HepG2 (cell line): ENCODE data around the gene LMAN2. TPM values are rescaled to one million over a fixed set of nuclear protein-coding genes. Genes with fewer than 3 reads are reported as not detected.

Experiments used
- CHCHD3 ChIP-seq: sonication (generic); formaldehyde crosslinking; IDR thresholded peaks from 2 replicates; pipeline ENCODE4 v1.8.0; 2022; ENCODE audit warnings: mild to moderate bottlenecking, missing genetic modification reagents, moderate library complexity
- GATA4 ChIP-seq: sonication (generic); IDR thresholded peaks from 2 replicates; pipeline ENCODE4 v1.6.1; 2016; ENCODE audit warnings: antibody characterized with exemption, low read depth, borderline replicate concordance
- HHEX ChIP-seq: IDR thresholded peaks from 2 replicates; pipeline ENCODE4 v1.6.1; 2016; ENCODE audit warnings: control low read depth
- HMG20B ChIP-seq: conservative IDR thresholded peaks from 2 replicates; pipeline ENCODE4 v1.6.1; 2016; ENCODE audit warnings: missing genetic modification reagents, missing compliant biosample characterization
- HNRNPLL ChIP-seq: fragments of 200-400 bp; formaldehyde crosslinking; IDR thresholded peaks from 2 replicates; pipeline ENCODE4 v1.6.1; 2017; ENCODE audit warnings: mild to moderate bottlenecking, low read depth, low read length; ENCODE audit not compliant: poor library complexity, severe bottlenecking
- KLF15 ChIP-seq: sonication (generic); formaldehyde crosslinking; IDR thresholded peaks from 2 replicates; pipeline ENCODE4 v1.8.1; 2023; ENCODE audit warnings: borderline replicate concordance, mild to moderate bottlenecking, inconsistent platforms, missing genetic modification reagents, mixed read lengths
- LCORL ChIP-seq, 2 experiments: fragments of 450-650 bp in 1 of 2; sonication (generic) in 1 of 2; formaldehyde crosslinking in 1 of 2; IDR thresholded peaks; 2 replicates each; pipeline versions ENCODE4 v1.5.0 to v1.6.1; 2017 to 2020; ENCODE audit warnings: antibody characterized with exemption in 1 of 2, missing genetic modification reagents in 1 of 2
- SP4 ChIP-seq: sonication (generic); formaldehyde crosslinking; IDR thresholded peaks from 2 replicates; pipeline ENCODE4 v1.8.1; 2023; ENCODE audit warnings: mild to moderate bottlenecking, missing genetic modification reagents
- THYN1 ChIP-seq: sonication (generic); formaldehyde crosslinking; IDR thresholded peaks from 2 replicates; pipeline ENCODE4 v1.8.1; 2023; ENCODE audit warnings: low read depth, mild to moderate bottlenecking, moderate library complexity, missing genetic modification reagents, borderline replicate concordance
- YEATS4 ChIP-seq: sonication (generic); formaldehyde crosslinking; IDR thresholded peaks from 2 replicates; pipeline ENCODE4 v1.4.0; 2020; ENCODE audit warnings: missing genetic modification reagents, borderline replicate concordance
- ZNF326 ChIP-seq: sonication (generic); formaldehyde crosslinking; IDR thresholded peaks from 2 replicates; pipeline ENCODE4 v1.4.0; 2020; ENCODE audit warnings: missing genetic modification reagents, borderline replicate concordance
- ZNF451 ChIP-seq: sonication (generic); formaldehyde crosslinking; IDR thresholded peaks from 2 replicates; pipeline ENCODE4 v1.5.0; 2020; ENCODE audit warnings: mild to moderate bottlenecking, missing genetic modification reagents
- ZNF550 ChIP-seq: sonication (generic); formaldehyde crosslinking; IDR thresholded peaks from 2 replicates; pipeline ENCODE4 v1.4.0; 2020; ENCODE audit warnings: mild to moderate bottlenecking, missing genetic modification reagents, borderline replicate concordance
- ZNF83 ChIP-seq: sonication (generic); formaldehyde crosslinking; IDR thresholded peaks from 2 replicates; pipeline ENCODE4 v1.4.0; 2020; ENCODE audit warnings: missing genetic modification reagents, mild to moderate bottlenecking, borderline replicate concordance
- polyA plus RNA-seq, 8 experiments: library from polyadenylated mRNA; depleted of rRNA in 3 of 8; stranded (reverse) in 7 of 8; unstranded in 1 of 8; fragments of >200 nt; fragmentation: Illumina TruSeq in 4 of 8; extraction: Trizol in 4 of 8; gene quantifications; 2 replicates each; pipeline versions ENCODE4 v1.2.1 to v1.2.3, GENCODE V29; 2011 to 2016; ENCODE audit warnings: low read depth in 4 of 8, missing spikeins in 1 of 8, mixed read lengths in 1 of 8; ENCODE audit not compliant: insufficient read depth in 1 of 8
- total RNA-seq, 5 experiments: library from RNA; depleted of rRNA; stranded (reverse); fragments of >200 nt; fragmentation: Illumina TruSeq; extraction: Trizol; gene quantifications; 2 replicates each; pipeline ENCODE4 v1.2.3, GENCODE V29; 2016; ENCODE audit warnings: low read depth in 1 of 5
- TF ChIP-seq, protein P1 (sequence below): sonication (generic); formaldehyde crosslinking; IDR thresholded peaks from 2 replicates; pipeline ENCODE4 v1.8.0; 2022; ENCODE audit warnings: mild to moderate bottlenecking, missing genetic modification reagents
- TF ChIP-seq, protein P2 (sequence below): IDR thresholded peaks from 2 replicates; pipeline ENCODE4 v1.6.1; 2016; ENCODE audit warnings: missing compliant biosample characterization, missing genetic modification reagents, borderline replicate concordance
- TF ChIP-seq, protein P3 (sequence below): sonication (generic); formaldehyde crosslinking; IDR thresholded peaks from 2 replicates; pipeline ENCODE4 v1.8.1; 2022; ENCODE audit warnings: mild to moderate bottlenecking, missing genetic modification reagents
- TF ChIP-seq, protein P4 (sequence below): IDR thresholded peaks from 2 replicates; pipeline ENCODE4 v1.6.1; 2018; ENCODE audit warnings: missing genetic modification reagents, mild to moderate bottlenecking, missing compliant biosample characterization
- TF ChIP-seq, protein P5 (sequence below): sonication (generic); formaldehyde crosslinking; IDR thresholded peaks from 2 replicates; pipeline ENCODE4 v1.4.0; 2020; ENCODE audit warnings: missing genetic modification reagents, low read depth, mild to moderate bottlenecking, borderline replicate concordance

LMAN2 gene
- total and polyA plus RNA-seq, 2 of the 13 experiments (the other 11 are each of a cell fraction or from before 2014, with no cell fraction given) = 191 to 197 TPM

DNA sequence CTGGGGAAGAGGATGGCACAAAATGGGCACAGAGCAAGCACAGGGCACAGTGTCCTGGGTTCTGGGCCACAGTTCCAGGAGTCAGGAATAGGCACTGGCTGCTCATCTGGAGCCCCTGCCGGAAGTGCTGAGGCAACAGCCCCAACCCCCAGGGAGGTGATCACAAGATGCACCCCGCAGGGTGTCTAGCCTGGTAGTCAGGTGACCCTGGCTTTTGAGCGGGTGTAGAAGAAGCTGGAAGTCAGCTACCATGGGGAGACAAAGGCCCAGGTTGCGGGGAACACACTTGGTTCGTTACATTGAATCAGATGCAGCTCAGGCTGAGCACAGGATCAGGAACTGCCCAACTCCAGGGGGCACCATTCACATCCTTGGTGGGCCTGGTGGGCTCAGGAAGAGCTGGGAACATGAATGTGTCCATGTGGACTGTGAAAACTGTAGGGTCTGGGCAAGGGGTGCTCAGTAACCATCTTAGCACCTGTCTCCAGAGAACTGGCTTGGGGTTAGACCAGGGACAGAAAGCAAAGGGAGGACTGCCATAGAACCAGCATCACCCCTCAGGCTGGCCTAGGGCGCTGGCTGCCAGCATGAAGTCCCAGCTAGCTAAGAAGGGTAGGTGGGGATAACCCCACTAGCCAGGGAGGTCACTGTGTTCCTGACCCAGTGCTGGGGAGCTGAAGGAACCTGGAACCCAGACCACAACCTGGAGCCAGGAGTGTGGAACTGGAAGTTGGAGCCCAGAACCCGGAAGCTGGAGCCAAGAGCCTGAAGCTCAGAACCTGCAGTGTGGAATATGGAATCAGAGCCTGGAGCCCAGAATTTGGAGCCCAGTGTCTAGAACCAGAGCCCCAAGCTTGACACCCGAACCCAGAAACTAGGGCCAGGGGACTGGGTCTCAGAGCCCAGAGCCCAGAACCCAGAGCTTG is 26.6 kb upstream of the LMAN2 start (continued):
- TF ChIP-seq, protein P1, sequence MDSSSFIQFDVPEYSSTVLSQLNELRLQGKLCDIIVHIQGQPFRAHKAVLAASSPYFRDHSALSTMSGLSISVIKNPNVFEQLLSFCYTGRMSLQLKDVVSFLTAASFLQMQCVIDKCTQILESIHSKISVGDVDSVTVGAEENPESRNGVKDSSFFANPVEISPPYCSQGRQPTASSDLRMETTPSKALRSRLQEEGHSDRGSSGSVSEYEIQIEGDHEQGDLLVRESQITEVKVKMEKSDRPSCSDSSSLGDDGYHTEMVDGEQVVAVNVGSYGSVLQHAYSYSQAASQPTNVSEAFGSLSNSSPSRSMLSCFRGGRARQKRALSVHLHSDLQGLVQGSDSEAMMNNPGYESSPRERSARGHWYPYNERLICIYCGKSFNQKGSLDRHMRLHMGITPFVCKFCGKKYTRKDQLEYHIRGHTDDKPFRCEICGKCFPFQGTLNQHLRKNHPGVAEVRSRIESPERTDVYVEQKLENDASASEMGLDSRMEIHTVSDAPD (CRISPR knock-in tag) = no peak; the same call in 1 of the 2 replicates
- TF ChIP-seq KLF15 (CRISPR knock-in tag) (no peak), HHEX (CRISPR knock-in tag) (no peak), ZNF451 (CRISPR knock-in tag) (0 out of 2 replicates have a peak, but pooled peaks have one; percentile 27), ZNF326 (CRISPR knock-in tag) (0 out of 2 replicates have a peak, but pooled peaks have one; percentile 20), SP4 (CRISPR knock-in tag) (no peak), HNRNPLL (no peak), THYN1 (CRISPR knock-in tag) (no peak), YEATS4 (no peak), LCORL (IDR thresholded peaks at IDR 0.05) (no peak), LCORL (CRISPR knock-in tag; IDR thresholded peaks at IDR 0.05) (no peak), CHCHD3 (CRISPR knock-in tag) (no peak), ZNF550 (CRISPR knock-in tag) (no peak), HMG20B (CRISPR knock-in tag) (no peak), ZNF83 (CRISPR knock-in tag) (no peak), GATA4 (no peak)
- TF ChIP-seq, protein P2, sequence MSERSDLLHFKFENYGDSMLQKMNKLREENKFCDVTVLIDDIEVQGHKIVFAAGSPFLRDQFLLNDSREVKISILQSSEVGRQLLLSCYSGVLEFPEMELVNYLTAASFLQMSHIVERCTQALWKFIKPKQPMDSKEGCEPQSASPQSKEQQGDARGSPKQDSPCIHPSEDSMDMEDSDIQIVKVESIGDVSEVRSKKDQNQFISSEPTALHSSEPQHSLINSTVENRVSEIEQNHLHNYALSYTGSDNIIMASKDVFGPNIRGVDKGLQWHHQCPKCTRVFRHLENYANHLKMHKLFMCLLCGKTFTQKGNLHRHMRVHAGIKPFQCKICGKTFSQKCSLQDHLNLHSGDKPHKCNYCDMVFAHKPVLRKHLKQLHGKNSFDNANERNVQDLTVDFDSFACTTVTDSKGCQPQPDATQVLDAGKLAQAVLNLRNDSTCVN = 0 out of 2 replicates have a peak, but pooled peaks have one; percentile 9
- TF ChIP-seq, protein P3, sequence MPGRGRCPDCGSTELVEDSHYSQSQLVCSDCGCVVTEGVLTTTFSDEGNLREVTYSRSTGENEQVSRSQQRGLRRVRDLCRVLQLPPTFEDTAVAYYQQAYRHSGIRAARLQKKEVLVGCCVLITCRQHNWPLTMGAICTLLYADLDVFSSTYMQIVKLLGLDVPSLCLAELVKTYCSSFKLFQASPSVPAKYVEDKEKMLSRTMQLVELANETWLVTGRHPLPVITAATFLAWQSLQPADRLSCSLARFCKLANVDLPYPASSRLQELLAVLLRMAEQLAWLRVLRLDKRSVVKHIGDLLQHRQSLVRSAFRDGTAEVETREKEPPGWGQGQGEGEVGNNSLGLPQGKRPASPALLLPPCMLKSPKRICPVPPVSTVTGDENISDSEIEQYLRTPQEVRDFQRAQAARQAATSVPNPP (CRISPR knock-in tag) = no peak
- TF ChIP-seq, protein P4, sequence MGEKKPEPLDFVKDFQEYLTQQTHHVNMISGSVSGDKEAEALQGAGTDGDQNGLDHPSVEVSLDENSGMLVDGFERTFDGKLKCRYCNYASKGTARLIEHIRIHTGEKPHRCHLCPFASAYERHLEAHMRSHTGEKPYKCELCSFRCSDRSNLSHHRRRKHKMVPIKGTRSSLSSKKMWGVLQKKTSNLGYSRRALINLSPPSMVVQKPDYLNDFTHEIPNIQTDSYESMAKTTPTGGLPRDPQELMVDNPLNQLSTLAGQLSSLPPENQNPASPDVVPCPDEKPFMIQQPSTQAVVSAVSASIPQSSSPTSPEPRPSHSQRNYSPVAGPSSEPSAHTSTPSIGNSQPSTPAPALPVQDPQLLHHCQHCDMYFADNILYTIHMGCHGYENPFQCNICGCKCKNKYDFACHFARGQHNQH (CRISPR knock-in tag) = no peak
- TF ChIP-seq, protein P5, sequence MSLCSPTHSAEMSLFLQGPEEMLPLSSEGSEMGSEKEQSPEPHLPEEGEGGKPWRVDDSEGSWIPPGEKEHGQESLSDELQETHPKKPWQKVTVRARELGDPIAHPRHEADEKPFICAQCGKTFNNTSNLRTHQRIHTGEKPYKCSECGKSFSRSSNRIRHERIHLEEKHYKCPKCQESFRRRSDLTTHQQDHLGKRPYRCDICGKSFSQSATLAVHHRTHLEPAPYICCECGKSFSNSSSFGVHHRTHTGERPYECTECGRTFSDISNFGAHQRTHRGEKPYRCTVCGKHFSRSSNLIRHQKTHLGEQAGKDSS = peak; percentile 66; the same call in 1 of the 2 replicates
